IPS DF 4.7 (cell line): Measurements from ENCODE around the gene MTAP.

Experiments used
- DNase-seq: peaks from one replicate; pipeline ENCODE4 v3.0.0-alpha.2; 2013; ENCODE audit warnings: low spot score; ENCODE audit errors: extremely low read depth

The MTAP gene

GRCh38 chr9:21848615-21849014 lies 46.2 kb downstream of the MTAP start:
- no peak for DNase-seq

GRCh38 chr9:21852754-21853153 lies 50.3 kb downstream of the MTAP start:
- DNase-seq, result no peak

- no peak for DNase-seq
These were observed 51.0 kb downstream of the MTAP start for GRCh38 chr9:21853414-21853813.

GRCh38 chr9:21854119-21854518 lies 51.7 kb downstream of the MTAP start:
- DNase-seq, result no peak

GRCh38 chr9:21854594-21854993 lies 52.2 kb downstream of the MTAP start:
- no peak for DNase-seq

GRCh38 chr9:21856301-21857094 lies 54.1 kb downstream of the MTAP start:
- DNase-seq, result no peak

- no peak for DNase-seq
These were observed 60.4 kb downstream of the MTAP start for GRCh38 chr9:21862871-21863270.

GRCh38 chr9:21864505-21864904 lies 62.1 kb downstream of the MTAP start:
- DNase-seq, result no peak

- DNase-seq, result no peak
These were observed 63.9 kb downstream of the MTAP start for GRCh38 chr9:21866302-21866701.

- DNase-seq, result no peak
These were observed 69.0 kb downstream of the MTAP start for GRCh38 chr9:21871256-21871975.

GRCh38 chr9:21872696-21873095 lies 70.3 kb downstream of the MTAP start:
- DNase-seq, result no peak

GRCh38 chr9:21873540-21874221 lies 71.2 kb downstream of the MTAP start:
- no peak for DNase-seq

- no peak for DNase-seq
These were observed 73.5 kb downstream of the MTAP start for GRCh38 chr9:21875893-21876292.

GRCh38 chr9:21883642-21884041 lies 81.2 kb downstream of the MTAP start:
- DNase-seq, result no peak

GRCh38 chr9:21889673-21890072 lies 87.2 kb downstream of the MTAP start:
- DNase-seq, result no peak

GRCh38 chr9:21890696-21891095 lies 88.3 kb downstream of the MTAP start:
- no peak for DNase-seq

GRCh38 chr9:21901546-21901945 lies 99.1 kb downstream of the MTAP start:
- DNase-seq, result no peak

GRCh38 chr9:21902136-21902535 lies 99.7 kb downstream of the MTAP start:
- no peak for DNase-seq

- no peak for DNase-seq
These were observed 101.0 kb downstream of the MTAP start for GRCh38 chr9:21903380-21903965.

- DNase-seq, result no peak
These were observed 101.9 kb downstream of the MTAP start for GRCh38 chr9:21904371-21904770.

GRCh38 chr9:21904776-21905175 lies 102.3 kb downstream of the MTAP start:
- DNase-seq, result peak; percentile 19

- DNase-seq, result no peak
These were observed 103.8 kb downstream of the MTAP start for GRCh38 chr9:21906213-21906612.
